AG09319 (cell line): ENCODE measurements around the gene MARCHF3.

Experiments
- DNase-seq: peaks from one replicate; pipeline ENCODE4 v3.0.0-alpha.2; 2010; ENCODE audit warnings: low read depth; ENCODE audit errors: extremely low read depth
- CTCF ChIP-seq: IDR thresholded peaks from 2 replicates; pipeline ENCODE4 v1.5.1; 2011; ENCODE audit warnings: low read depth, mild to moderate bottlenecking, inconsistent platforms, low read length, moderate library complexity

The MARCHF3 gene

GRCh38 chr5:127070243-127070642, 39.9 kb upstream of the MARCHF3 start:
- TF ChIP-seq CTCF: no peak
- no peak for DNase-seq

- DNase-seq: no peak
- TF ChIP-seq CTCF: no peak
Measured at GRCh38 chr5:127068493-127069214, 38.3 kb upstream of the MARCHF3 start.

GRCh38 chr5:127066721-127067120, 36.4 kb upstream of the MARCHF3 start:
- TF ChIP-seq CTCF: no peak
- DNase-seq: no peak

GRCh38 chr5:127064253-127064840, 34.0 kb upstream of the MARCHF3 start:
- no peak for DNase-seq
- no peak for TF ChIP-seq CTCF

- DNase-seq: no peak
- TF ChIP-seq CTCF: no peak
Measured at GRCh38 chr5:127063257-127063913, 33.0 kb upstream of the MARCHF3 start.

GRCh38 chr5:127061956-127062355, 31.6 kb upstream of the MARCHF3 start:
- no peak for TF ChIP-seq CTCF
- no peak for DNase-seq

- DNase-seq: no peak
- no peak for TF ChIP-seq CTCF
Measured at GRCh38 chr5:127061537-127061936, 31.2 kb upstream of the MARCHF3 start.
